ENCODE data around the gene ZCCHC8.
"Not testable (repeated sequence)": the region's sequence is repeated elsewhere in the genome, so short reads cannot be mapped to it uniquely, and the experiment has no call there.

Gene ZCCHC8

DNA sequence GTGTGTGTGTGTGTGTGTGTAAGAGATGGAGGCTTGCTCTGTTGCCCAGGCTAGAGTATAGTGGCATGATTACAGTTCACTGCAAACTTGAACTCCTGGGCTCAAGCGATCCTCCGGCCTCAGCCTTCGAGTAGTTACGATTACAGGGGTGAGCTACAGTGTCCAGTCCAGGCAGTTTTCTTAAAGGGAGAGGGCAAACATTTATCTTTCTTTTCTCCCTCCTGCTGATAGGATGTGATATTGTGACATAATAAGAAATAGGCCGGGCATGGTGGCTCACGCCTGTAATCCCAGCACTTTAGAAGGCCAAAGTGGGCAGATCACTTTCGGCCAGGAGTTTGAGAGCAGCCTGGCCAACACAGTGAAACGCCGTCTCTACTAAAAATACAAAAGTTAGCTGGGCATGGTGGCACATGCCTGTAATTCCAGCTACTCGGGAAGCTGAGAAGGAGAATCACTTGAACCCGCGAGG, 46.4 kb downstream of the ZCCHC8 start:
- H3K36me3 ChIP-seq, result no peaks in the 10 kb centered on the region
- TF ChIP-seq, protein P1, sequence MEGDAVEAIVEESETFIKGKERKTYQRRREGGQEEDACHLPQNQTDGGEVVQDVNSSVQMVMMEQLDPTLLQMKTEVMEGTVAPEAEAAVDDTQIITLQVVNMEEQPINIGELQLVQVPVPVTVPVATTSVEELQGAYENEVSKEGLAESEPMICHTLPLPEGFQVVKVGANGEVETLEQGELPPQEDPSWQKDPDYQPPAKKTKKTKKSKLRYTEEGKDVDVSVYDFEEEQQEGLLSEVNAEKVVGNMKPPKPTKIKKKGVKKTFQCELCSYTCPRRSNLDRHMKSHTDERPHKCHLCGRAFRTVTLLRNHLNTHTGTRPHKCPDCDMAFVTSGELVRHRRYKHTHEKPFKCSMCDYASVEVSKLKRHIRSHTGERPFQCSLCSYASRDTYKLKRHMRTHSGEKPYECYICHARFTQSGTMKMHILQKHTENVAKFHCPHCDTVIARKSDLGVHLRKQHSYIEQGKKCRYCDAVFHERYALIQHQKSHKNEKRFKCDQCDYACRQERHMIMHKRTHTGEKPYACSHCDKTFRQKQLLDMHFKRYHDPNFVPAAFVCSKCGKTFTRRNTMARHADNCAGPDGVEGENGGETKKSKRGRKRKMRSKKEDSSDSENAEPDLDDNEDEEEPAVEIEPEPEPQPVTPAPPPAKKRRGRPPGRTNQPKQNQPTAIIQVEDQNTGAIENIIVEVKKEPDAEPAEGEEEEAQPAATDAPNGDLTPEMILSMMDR (IDR thresholded peaks at IDR 0.05; ENCODE audit: low read depth, low read length), result no peak
- DNase-seq, result no peak
- no peaks in the 10 kb centered on the region for H3K9me3 ChIP-seq (ENCODE audit: severe bottlenecking)
- H3K4me3 ChIP-seq (ENCODE audit: low read depth, low read length), result no peak overlapping the region
- no peak overlapping the region for H3K27ac ChIP-seq
- no peaks in the 10 kb centered on the region for H3K27me3 ChIP-seq (ENCODE audit: insufficient read depth, low read depth, severe bottlenecking)

DNA sequence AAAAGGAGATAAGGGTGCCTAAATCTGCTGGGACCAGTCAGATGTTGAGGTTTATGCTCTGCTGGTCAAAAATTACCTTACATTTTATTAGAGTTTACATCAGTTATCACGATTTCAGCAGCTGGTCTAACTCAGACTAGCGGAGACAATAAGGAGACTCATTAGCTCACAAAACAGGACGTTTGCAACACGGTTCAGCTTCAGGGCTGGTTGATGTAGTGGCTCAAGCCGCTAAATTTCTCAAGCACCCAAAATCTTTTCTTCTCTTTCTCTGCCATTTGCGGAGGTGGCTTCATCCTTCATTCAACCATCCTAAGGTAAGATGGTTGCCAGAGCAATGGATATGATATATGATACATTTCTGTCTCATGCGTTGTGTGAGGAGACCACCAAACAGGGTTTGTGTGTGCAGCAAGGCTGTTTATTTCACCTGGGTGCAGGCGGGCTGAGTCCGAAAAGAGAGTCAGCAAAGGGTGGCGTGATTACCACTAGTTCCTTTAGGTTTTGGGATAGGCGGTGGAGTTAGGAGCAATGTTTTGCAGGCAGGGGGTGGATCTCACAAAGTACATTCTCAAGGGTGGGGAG, 47.9 kb downstream of the ZCCHC8 start:
- TF ChIP-seq, protein P1 (IDR thresholded peaks at IDR 0.05; ENCODE audit: low read depth, low read length), result no peak
- no peaks in the 10 kb centered on the region for H3K27me3 ChIP-seq (ENCODE audit: insufficient read depth, low read depth, severe bottlenecking)
- H3K27ac ChIP-seq, result no peak overlapping the region
- H3K9me3 ChIP-seq (ENCODE audit: severe bottlenecking), result no peaks in the 10 kb centered on the region
- no peak overlapping the region for H3K4me3 ChIP-seq (ENCODE audit: low read depth, low read length)
- no peak for DNase-seq
- no peaks in the 10 kb centered on the region for H3K36me3 ChIP-seq

DNA sequence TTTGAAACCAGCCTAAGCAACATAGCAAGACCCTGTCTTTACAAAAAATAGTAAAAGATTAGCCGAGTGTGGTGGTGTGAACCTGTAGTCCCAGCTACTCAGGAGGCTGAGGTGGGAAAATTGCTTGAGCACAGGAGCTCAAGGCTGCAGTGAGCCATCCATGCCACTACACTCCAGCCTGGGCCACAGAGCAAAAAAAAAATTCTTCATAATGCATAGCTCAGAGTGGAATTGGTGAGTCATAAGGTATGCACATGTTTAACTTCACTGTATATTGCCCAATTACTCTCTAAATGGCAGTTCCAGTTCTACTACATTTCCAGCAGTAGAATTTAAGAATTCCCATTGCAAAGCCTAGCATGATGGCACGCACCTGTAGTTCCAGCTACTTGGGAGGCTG, 51.4 kb downstream of the ZCCHC8 start:
- DNase-seq, result no peak
- no peak overlapping the region for H3K27ac ChIP-seq

DNA sequence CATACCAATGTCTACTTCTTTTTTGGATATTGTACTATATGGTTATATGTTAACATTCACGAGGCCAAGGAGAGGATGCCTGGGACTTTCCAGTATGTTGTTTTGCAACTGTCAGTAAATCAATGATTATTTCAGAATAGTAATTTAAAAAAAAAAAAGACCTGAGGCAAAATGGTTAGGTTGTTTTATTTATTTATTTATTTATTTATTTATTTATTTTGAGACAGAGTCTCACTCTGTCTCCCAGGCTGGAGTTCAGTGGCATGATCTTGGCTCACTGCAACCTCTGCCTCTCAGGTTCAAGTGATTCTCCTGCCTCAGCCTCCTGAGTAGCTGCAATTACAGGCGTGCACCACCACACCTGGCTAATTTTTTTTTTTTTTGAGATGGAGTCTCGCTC, 52.9 kb downstream of the ZCCHC8 start:
- DNase-seq; H3K27ac ChIP-seq; H3K9me3 ChIP-seq (ENCODE audit: severe bottlenecking); H3K27me3 ChIP-seq (ENCODE audit: insufficient read depth, low read depth, severe bottlenecking); H3K4me3 ChIP-seq (ENCODE audit: low read depth, low read length); H3K36me3 ChIP-seq: not testable (repeated sequence)

More for the DNA sequence above, 51.4 kb downstream of the ZCCHC8 start:
- H3K9me3 ChIP-seq (ENCODE audit: severe bottlenecking), result no peaks in the 10 kb centered on the region
- no peak overlapping the region for H3K4me3 ChIP-seq (ENCODE audit: low read depth, low read length)
- TF ChIP-seq, protein P1 (IDR thresholded peaks at IDR 0.05; ENCODE audit: low read depth, low read length), result no peak
- H3K27me3 ChIP-seq (ENCODE audit: insufficient read depth, low read depth, severe bottlenecking), result no peaks in the 10 kb centered on the region
- H3K36me3 ChIP-seq, result no peaks in the 10 kb centered on the region

DNA sequence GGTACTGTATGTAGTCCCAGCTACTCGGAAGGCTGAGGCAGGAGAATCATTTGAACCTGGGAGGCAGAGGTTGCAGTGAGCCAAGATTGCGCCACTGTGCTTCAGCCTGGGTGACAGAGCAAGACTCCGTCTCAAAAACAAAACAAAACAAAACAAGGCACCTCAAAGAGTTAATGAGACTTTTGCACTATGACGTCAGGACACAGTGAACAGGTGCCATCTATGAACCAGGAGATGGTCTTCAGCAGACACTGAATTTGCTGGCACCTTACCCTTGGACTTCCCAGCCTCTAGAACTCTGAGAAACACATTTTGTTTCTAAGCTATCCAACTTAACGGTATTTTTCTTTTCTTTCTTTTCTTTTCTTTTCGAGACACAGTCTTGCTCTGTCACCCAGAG, 54.3 kb downstream of the ZCCHC8 start:
- DNase-seq, result not testable (repeated sequence)

DNA sequence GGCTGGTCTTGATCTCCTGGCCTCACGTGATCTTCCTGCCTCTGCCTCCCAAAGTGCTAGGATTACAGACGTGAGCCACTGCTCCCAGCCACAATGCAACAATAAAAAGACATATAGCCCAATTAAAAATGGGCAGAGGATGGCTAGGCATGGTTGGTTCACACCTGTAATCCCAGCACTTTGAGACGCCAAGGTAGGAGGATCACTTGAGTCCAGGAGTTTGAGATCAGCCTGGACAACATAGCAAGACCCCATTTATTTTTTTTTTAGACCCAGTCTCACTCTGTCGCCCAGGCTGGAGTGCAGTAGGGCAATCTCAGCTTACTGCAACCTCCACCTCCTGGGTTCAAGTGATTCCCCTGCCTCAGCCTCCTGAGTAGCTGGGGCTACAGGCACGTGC, 56.7 kb downstream of the ZCCHC8 start:
- H3K36me3 ChIP-seq; H3K27ac ChIP-seq; H3K4me3 ChIP-seq (ENCODE audit: low read depth, low read length); H3K9me3 ChIP-seq (ENCODE audit: severe bottlenecking); DNase-seq; H3K27me3 ChIP-seq (ENCODE audit: insufficient read depth, low read depth, severe bottlenecking): not testable (repeated sequence)

More for the DNA sequence above, 54.3 kb downstream of the ZCCHC8 start:
- not testable (repeated sequence) for H3K27ac ChIP-seq; H3K36me3 ChIP-seq; H3K4me3 ChIP-seq (ENCODE audit: low read depth, low read length); H3K9me3 ChIP-seq (ENCODE audit: severe bottlenecking); H3K27me3 ChIP-seq (ENCODE audit: insufficient read depth, low read depth, severe bottlenecking)

DNA sequence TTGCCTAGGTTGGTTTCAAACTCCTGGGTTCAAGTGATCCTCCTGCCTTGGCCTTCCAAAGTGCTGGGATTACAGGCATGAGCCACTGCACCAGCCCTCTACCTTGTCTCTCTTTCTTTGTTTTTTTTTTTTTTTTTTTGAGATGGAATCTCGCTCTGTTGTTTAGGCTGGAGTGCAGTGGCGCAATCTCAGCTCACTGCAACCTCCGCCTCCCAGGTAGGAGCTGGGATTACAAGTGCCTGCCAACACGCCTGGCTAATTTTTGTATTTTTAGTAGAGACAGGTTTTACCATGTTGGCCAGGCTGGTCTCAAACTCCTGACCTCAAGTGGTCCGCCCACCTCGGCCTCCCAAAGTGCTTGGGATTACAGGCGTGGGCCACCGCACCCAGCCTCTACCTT, 61.9 kb downstream of the ZCCHC8 start:
- not testable (repeated sequence) for DNase-seq; H3K27me3 ChIP-seq (ENCODE audit: insufficient read depth, low read depth, severe bottlenecking); H3K36me3 ChIP-seq; H3K9me3 ChIP-seq (ENCODE audit: severe bottlenecking); H3K27ac ChIP-seq; H3K4me3 ChIP-seq (ENCODE audit: low read depth, low read length)

DNA sequence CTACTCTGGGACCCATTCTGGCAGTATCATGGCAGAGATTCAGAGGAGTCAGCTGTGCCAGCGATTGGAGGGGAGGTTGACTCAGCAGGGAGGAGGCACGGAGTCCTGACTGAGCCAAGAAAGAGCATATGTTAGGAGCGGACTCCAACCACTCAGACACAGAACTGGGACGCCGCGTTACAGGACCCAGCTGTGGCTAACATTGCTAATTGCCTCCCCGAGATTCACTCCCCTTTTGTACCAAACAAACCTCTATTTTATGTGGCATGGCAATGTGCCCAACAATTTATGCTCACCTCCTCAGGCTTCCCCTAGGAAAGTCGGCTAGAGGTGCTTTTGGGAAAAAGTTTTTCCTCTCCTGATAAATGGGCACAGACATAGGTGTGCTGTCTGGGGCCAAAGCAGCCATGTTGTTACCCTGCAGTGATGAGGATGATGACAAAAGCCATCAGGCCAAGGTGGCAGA, 63.0 kb downstream of the ZCCHC8 start:
- no peak for DNase-seq
- no peak overlapping the region for H3K4me3 ChIP-seq (ENCODE audit: low read depth, low read length)
- TF ChIP-seq, protein P1 (IDR thresholded peaks at IDR 0.05; ENCODE audit: low read depth, low read length), result no peak

More for the DNA sequence above, 63.0 kb downstream of the ZCCHC8 start:
- Histone ChIP-seq H3K9me3 (ENCODE audit: severe bottlenecking) (no peaks in the 10 kb centered on the region), H3K36me3 (no peaks in the 10 kb centered on the region), H3K27me3 (ENCODE audit: insufficient read depth, low read depth, severe bottlenecking) (no peaks in the 10 kb centered on the region), H3K27ac (no peak overlapping the region)

Data from WERI-Rb-1 (cell line).